Endothelial cell of umbilical vein (primary cell): ENCODE results near the gene RABGGTB. TPM values are rescaled to one million over a fixed set of nuclear protein-coding genes. Genes with fewer than 3 reads are reported as not detected.

Source experiments
- BruUV-seq: library from RNA; stranded (reverse); fragments of 400-500 nt; replicated peaks from 2 replicates; lab custom pipeline; 2021; lab: Mats Ljungman, UMichigan
- CTCF ChIA-PET: fragments of 300-600, 350-600 bp; sonication (Branson Sonifier 250); formaldehyde crosslinking; loops from one replicate; lab custom pipeline; 2021; ENCODE audit warnings: antibody characterized with exemption, inconsistent platforms; lab: Charles Lee
- POLR2A ChIA-PET: fragments of 300-600, 350-600 bp; sonication (Branson Sonifier 250); formaldehyde crosslinking; loops from one replicate; lab custom pipeline; 2021; ENCODE audit warnings: antibody characterized with exemption, inconsistent platforms; lab: Charles Lee
- DNase-seq: peaks from one replicate; pipeline ENCODE4 v3.0.0-alpha.2; 2011; ENCODE audit warnings: low read depth, low spot score
- FAIRE-seq: peaks from 2 replicates; lab custom pipeline; 2011; peaks lifted over from hg19 to GRCh38; lab: Jason Lieb, UNC
- H2AFZ ChIP-seq: 2 replicates; pipeline ENCODE4 v1.6.0; 2012; ENCODE audit warnings: low read depth, low read length, control low read depth, inconsistent platforms
- H3K27ac ChIP-seq: 2 replicates; pipeline ENCODE4 v1.5.1; 2011; ENCODE audit warnings: low read depth, mild to moderate bottlenecking, control low read depth, low read length, moderate library complexity; ENCODE audit not compliant: insufficient read depth
- H3K27me3 ChIP-seq, 2 experiments: 2 replicates each; pipeline versions ENCODE4 v1.6.0 to v1.6.1; 2011; ENCODE audit warnings: low read length in 2 of 2, mixed read lengths in 1 of 2; ENCODE audit not compliant: control insufficient read depth in 2 of 2, insufficient read depth in 2 of 2
- H3K36me3 ChIP-seq, 2 experiments: 2 replicates in 1 of 2; 3 replicates in 1 of 2; pipeline ENCODE4 v1.5.1; 2011; ENCODE audit warnings: low read length in 2 of 2, mild to moderate bottlenecking in 1 of 2, moderate library complexity in 1 of 2; ENCODE audit not compliant: control insufficient read depth in 2 of 2, insufficient read depth in 2 of 2; ENCODE audit errors: extremely low read depth in 1 of 2
- H3K4me1 ChIP-seq: 3 replicates; pipeline ENCODE4 v1.5.1; 2011; ENCODE audit warnings: mild to moderate bottlenecking, low read length; ENCODE audit not compliant: control insufficient read depth, insufficient read depth; ENCODE audit errors: extremely low read depth
- H3K4me2 ChIP-seq: 2 replicates; pipeline ENCODE4 v1.6.1; 2011; ENCODE audit warnings: low read length, control low read depth, mixed read lengths; ENCODE audit not compliant: insufficient read depth
- H3K4me3 ChIP-seq, 3 experiments: fragments of 200-600 bp in 1 of 3; sonication (generic), shearing (Covaris generic) in 1 of 3; replicated peaks in 1 of 3; 2 replicates each; pipeline ENCODE4 v1.5.1; 2011 to 2016; ENCODE audit warnings: control low read depth in 3 of 3, low read length in 3 of 3, mild to moderate bottlenecking in 2 of 3, inconsistent platforms in 1 of 3, low read depth in 1 of 3, moderate library complexity in 1 of 3; ENCODE audit not compliant: insufficient read depth in 1 of 3
- H3K79me2 ChIP-seq: 2 replicates; pipeline ENCODE4 v1.6.0; 2012; ENCODE audit warnings: low read length, inconsistent platforms; ENCODE audit not compliant: control insufficient read depth, insufficient read depth
- H3K9ac ChIP-seq: replicated peaks from 2 replicates; pipeline ENCODE3; 2011; ENCODE audit warnings: low read length, control low read depth; ENCODE audit not compliant: insufficient read depth; ENCODE audit errors: extremely low read depth
- H3K9me1 ChIP-seq: replicated peaks from 3 replicates; pipeline ENCODE4 v1.6.0; 2011; ENCODE audit warnings: mild to moderate bottlenecking, low read length; ENCODE audit not compliant: control insufficient read depth, insufficient read depth; ENCODE audit errors: extremely low read depth
- H3K9me3 ChIP-seq: replicated peaks from 2 replicates; pipeline ENCODE4 v1.5.1; 2012; ENCODE audit warnings: low read length, inconsistent platforms; ENCODE audit not compliant: control insufficient read depth, insufficient read depth
- H4K20me1 ChIP-seq: replicated peaks from 2 replicates; pipeline ENCODE3; 2011; ENCODE audit warnings: mild to moderate bottlenecking, low read length; ENCODE audit not compliant: control insufficient read depth, insufficient read depth; ENCODE audit errors: extremely low read depth
- EZH2 ChIP-seq: IDR thresholded peaks from 2 replicates; pipeline ENCODE4 v1.6.1; 2012; ENCODE audit warnings: borderline replicate concordance, low read depth, mild to moderate bottlenecking, moderate library complexity, low read length, inconsistent platforms; ENCODE audit not compliant: severe bottlenecking
- FOS ChIP-seq: IDR thresholded peaks from 2 replicates; pipeline ENCODE4 v1.6.1; 2011; ENCODE audit warnings: mild to moderate bottlenecking, low read length, moderate library complexity, borderline replicate concordance; ENCODE audit not compliant: insufficient read depth
- GATA2 ChIP-seq: IDR thresholded peaks from 2 replicates; pipeline ENCODE4 v1.7.0; 2011; ENCODE audit warnings: low read depth, mild to moderate bottlenecking, moderate library complexity, mixed read lengths, low read length; ENCODE audit not compliant: insufficient read length, insufficient read depth
- JUN ChIP-seq: IDR thresholded peaks from 2 replicates; pipeline ENCODE4 v1.6.1; 2011; ENCODE audit warnings: borderline replicate concordance, low read depth; ENCODE audit not compliant: insufficient read length, insufficient read depth
- MYC ChIP-seq: IDR thresholded peaks from one replicate; pipeline ENCODE4 v1.6.1; 2011; ENCODE audit warnings: mild to moderate bottlenecking, low read depth, low read length
- POLR2A ChIP-seq: IDR thresholded peaks from 2 replicates; pipeline ENCODE4 v1.6.1; 2012; ENCODE audit warnings: low read depth, mild to moderate bottlenecking, control low read depth, low read length
- POLR2AphosphoS5 ChIP-seq: IDR thresholded peaks from 2 replicates; pipeline ENCODE4 v1.6.1; 2012; ENCODE audit warnings: low read depth, mild to moderate bottlenecking, control low read depth, low read length, moderate library complexity; ENCODE audit not compliant: insufficient read depth
- dilution Hi-C: fragments of 300-500 bp; cut with MboI; formaldehyde crosslinking; loops from one replicate; pipeline ENCODE4 v1.15.0; 2019; ENCODE audit warnings: low sequenced_read_pairs; ENCODE audit not compliant: extremely low pct_ligation_motif_present
- intact Hi-C: fragments of 100-400 bp; cut with micrococcal nuclease; formaldehyde crosslinking; loops from one replicate; pipeline ENCODE4 v1.10.0; 2022
- polyA plus RNA-seq, 4 experiments: library from polyadenylated mRNA; depleted of rRNA in 3 of 4; stranded (reverse) in 3 of 4; unstranded in 1 of 4; fragments of >200 nt; gene quantifications; 2 replicates each; pipeline versions ENCODE4 v1.2.1 to v1.2.3, GENCODE V29; 2011 to 2012; ENCODE audit warnings: missing spikeins in 1 of 4
- total RNA-seq: library from RNA; stranded (reverse); gene quantifications from 2 replicates; pipeline ENCODE4 v1.2.3, GENCODE V29; 2021
- TF ChIP-seq, protein P1 (sequence below), 2 donors: IDR thresholded peaks; 1 replicate in 1 of 2; 2 replicates in 1 of 2; pipeline ENCODE4 v1.5.1; 2011; ENCODE audit warnings: low read length in 2 of 2, mild to moderate bottlenecking in 2 of 2, moderate library complexity in 2 of 2, control low read depth in 1 of 2, inconsistent platforms in 1 of 2, low read depth in 1 of 2; ENCODE audit not compliant: insufficient read depth in 1 of 2; ENCODE audit errors: extremely low read depth in 1 of 2
- TF ChIP-seq, protein P2 (sequence below): IDR thresholded peaks from 2 replicates; pipeline ENCODE4 v1.6.1; 2011; ENCODE audit not compliant: insufficient read depth, insufficient read length

The RABGGTB gene
- total and polyA plus RNA-seq, 2 donors (not counting 3 experiments of a cell fraction or from before 2014, with no cell fraction given), result 78.2 to 114 TPM

- H3K4me2 ChIP-seq, result no peak overlapping the region
- no peak overlapping the region for H3K4me3 ChIP-seq
- no peaks in the 10 kb centered on the region for H3K9me1 ChIP-seq
- intact Hi-C loops, result loop anchor here (2.0 kb wide), 1 partner anchor 39 kb away; the partner anchor contains the start of gene ACADM
- POLR2A ChIA-PET, result no interaction called here
- no peaks in the 10 kb centered on the region for H3K9me3 ChIP-seq
- H3K4me1 ChIP-seq, result peaks cover 14% of the 10 kb centered on the region
- no peak overlapping the region for H2AFZ ChIP-seq
- CTCF ChIA-PET, result interaction anchor here (0.7 to 1.4 kb wide), 3 partner anchors 14 to 531 kb away, joined by 3 read pairs; no protein-coding TSS in a partner anchor
- no peaks in the 10 kb centered on the region for H3K79me2 ChIP-seq
- H3K27ac ChIP-seq, result no peak overlapping the region
- TF ChIP-seq, protein P1, sequence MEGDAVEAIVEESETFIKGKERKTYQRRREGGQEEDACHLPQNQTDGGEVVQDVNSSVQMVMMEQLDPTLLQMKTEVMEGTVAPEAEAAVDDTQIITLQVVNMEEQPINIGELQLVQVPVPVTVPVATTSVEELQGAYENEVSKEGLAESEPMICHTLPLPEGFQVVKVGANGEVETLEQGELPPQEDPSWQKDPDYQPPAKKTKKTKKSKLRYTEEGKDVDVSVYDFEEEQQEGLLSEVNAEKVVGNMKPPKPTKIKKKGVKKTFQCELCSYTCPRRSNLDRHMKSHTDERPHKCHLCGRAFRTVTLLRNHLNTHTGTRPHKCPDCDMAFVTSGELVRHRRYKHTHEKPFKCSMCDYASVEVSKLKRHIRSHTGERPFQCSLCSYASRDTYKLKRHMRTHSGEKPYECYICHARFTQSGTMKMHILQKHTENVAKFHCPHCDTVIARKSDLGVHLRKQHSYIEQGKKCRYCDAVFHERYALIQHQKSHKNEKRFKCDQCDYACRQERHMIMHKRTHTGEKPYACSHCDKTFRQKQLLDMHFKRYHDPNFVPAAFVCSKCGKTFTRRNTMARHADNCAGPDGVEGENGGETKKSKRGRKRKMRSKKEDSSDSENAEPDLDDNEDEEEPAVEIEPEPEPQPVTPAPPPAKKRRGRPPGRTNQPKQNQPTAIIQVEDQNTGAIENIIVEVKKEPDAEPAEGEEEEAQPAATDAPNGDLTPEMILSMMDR (IDR thresholded peaks at IDR 0.05; ENCODE audit: extremely low read depth in 1 of 2, insufficient read depth in 1 of 2, low read depth in 1 of 2, low read length in 2 of 2), result no peak
- TF ChIP-seq JUN (no peak), POLR2AphosphoS5 (no peak), GATA2 (no peak), POLR2A (no peak), MYC (no peak), EZH2 (no peak), FOS (no peak)
- TF ChIP-seq, protein P2, sequence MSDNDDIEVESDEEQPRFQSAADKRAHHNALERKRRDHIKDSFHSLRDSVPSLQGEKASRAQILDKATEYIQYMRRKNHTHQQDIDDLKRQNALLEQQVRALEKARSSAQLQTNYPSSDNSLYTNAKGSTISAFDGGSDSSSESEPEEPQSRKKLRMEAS, result no peak
- H3K36me3 ChIP-seq, result no peaks in the 10 kb centered on the region
- BruUV-seq, result no TSS peak
- FAIRE-seq (no peak), DNase-seq (no peak)
- H3K27me3 ChIP-seq, result no peaks in the 10 kb centered on the region
- no peaks in the 10 kb centered on the region for H4K20me1 ChIP-seq
- dilution Hi-C loops, result no loop called here
- no peak overlapping the region for H3K9ac ChIP-seq
These were observed 21.9 kb upstream of the RABGGTB start for GRCh38 chr1:75764057-75764655.
